ENCODE results near the gene DST.

The DST gene

GRCh38 chr6:56582236-56582635, 60.5 kb downstream of the DST start:
- no peak overlapping the region for H3K4me2 ChIP-seq (ENCODE audit: low read depth, low read length)
- TF ChIP-seq EZH2 (optimal IDR thresholded peaks at IDR 0.05; ENCODE audit: low read depth, low read length), result no peak
- TF ChIP-seq, protein P1, sequence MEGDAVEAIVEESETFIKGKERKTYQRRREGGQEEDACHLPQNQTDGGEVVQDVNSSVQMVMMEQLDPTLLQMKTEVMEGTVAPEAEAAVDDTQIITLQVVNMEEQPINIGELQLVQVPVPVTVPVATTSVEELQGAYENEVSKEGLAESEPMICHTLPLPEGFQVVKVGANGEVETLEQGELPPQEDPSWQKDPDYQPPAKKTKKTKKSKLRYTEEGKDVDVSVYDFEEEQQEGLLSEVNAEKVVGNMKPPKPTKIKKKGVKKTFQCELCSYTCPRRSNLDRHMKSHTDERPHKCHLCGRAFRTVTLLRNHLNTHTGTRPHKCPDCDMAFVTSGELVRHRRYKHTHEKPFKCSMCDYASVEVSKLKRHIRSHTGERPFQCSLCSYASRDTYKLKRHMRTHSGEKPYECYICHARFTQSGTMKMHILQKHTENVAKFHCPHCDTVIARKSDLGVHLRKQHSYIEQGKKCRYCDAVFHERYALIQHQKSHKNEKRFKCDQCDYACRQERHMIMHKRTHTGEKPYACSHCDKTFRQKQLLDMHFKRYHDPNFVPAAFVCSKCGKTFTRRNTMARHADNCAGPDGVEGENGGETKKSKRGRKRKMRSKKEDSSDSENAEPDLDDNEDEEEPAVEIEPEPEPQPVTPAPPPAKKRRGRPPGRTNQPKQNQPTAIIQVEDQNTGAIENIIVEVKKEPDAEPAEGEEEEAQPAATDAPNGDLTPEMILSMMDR (IDR thresholded peaks at IDR 0.05; ENCODE audit: low read length), result no peak
- no peak for TF ChIP-seq EZH2phosphoT487 (IDR thresholded peaks at IDR 0.05; ENCODE audit: low read length)
- H4K20me1 ChIP-seq (ENCODE audit: insufficient read depth, low read length), result no peaks in the 10 kb centered on the region
- H2AFZ ChIP-seq (ENCODE audit: low read length), result no peak overlapping the region
- no peaks in the 10 kb centered on the region for H3K9me2 ChIP-seq (replicated peaks; ENCODE audit: insufficient read depth, low read length)
- H3K27ac ChIP-seq (ENCODE audit: low read length), result no peak overlapping the region
- H3F3A ChIP-seq (ENCODE audit: insufficient read depth, low read length), result no peaks in the 10 kb centered on the region
- no peaks in the 10 kb centered on the region for H3K79me2 ChIP-seq (ENCODE audit: low read length)
- no peak overlapping the region for H3K9ac ChIP-seq (ENCODE audit: low read length)
- H3K27me3 ChIP-seq (replicated peaks; ENCODE audit: insufficient read depth, low read length), result no peaks in the 10 kb centered on the region
- H3K4me1 ChIP-seq (ENCODE audit: low read length), result no peaks in the 10 kb centered on the region
- no peak overlapping the region for H3K4me3 ChIP-seq (ENCODE audit: low read length)
- no peaks in the 10 kb centered on the region for H3K36me3 ChIP-seq (replicated peaks; ENCODE audit: insufficient read depth, low read length)
- no peaks in the 10 kb centered on the region for H3K9me3 ChIP-seq (replicated peaks; ENCODE audit: insufficient read depth, low read length)
- DNase-seq, result no peak

DNA sequence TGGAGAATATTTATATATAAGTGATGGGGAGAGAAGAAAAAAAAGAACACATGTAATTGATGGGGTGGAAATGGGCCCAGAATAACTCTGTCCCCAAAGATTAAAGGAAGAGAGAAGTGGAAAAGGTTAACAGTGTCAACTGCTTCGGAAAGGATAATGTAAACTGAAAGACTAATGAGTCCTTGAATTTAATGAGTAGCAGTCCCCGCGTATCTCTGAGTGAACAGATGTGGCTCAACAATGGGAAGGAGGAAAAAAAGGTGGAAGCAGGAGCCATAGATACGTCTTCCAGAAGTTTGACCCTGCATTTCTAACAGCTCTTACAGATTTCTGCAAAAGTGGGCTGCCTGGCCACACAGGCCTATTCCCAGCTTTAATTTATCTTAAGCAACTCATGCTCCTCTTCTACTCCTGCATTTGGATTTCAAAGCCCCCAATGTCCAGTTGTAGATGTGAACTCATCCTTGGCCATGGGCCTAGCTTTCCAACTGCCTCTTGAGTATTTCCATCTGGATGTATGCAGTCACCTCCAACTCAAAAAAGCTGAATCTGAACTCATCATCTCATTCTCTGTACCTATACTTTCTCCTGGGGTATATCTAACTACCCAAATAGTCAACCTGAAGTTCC, 61.3 kb downstream of the DST start:
- no peak overlapping the region for H3K4me3 ChIP-seq (ENCODE audit: low read length)
- no peaks in the 10 kb centered on the region for H3K79me2 ChIP-seq (ENCODE audit: low read length)
- TF ChIP-seq EZH2 (optimal IDR thresholded peaks at IDR 0.05; ENCODE audit: low read depth, low read length), result no peak
- no peak for DNase-seq
- H3K4me2 ChIP-seq (ENCODE audit: low read depth, low read length), result no peak overlapping the region
- no peaks in the 10 kb centered on the region for H4K20me1 ChIP-seq (ENCODE audit: insufficient read depth, low read length)
- no peak overlapping the region for H2AFZ ChIP-seq (ENCODE audit: low read length)
- H3K27ac ChIP-seq (ENCODE audit: low read length), result no peak overlapping the region
- H3K4me1 ChIP-seq (ENCODE audit: low read length), result no peaks in the 10 kb centered on the region
- H3K36me3 ChIP-seq (replicated peaks; ENCODE audit: insufficient read depth, low read length), result no peaks in the 10 kb centered on the region
- H3K27me3 ChIP-seq (replicated peaks; ENCODE audit: insufficient read depth, low read length), result no peaks in the 10 kb centered on the region
- no peaks in the 10 kb centered on the region for H3F3A ChIP-seq (ENCODE audit: insufficient read depth, low read length)
- H3K9ac ChIP-seq (ENCODE audit: low read length), result no peak overlapping the region
- H3K9me2 ChIP-seq (replicated peaks; ENCODE audit: insufficient read depth, low read length), result no peaks in the 10 kb centered on the region
- H3K9me3 ChIP-seq (replicated peaks; ENCODE audit: insufficient read depth, low read length), result no peaks in the 10 kb centered on the region

DNA sequence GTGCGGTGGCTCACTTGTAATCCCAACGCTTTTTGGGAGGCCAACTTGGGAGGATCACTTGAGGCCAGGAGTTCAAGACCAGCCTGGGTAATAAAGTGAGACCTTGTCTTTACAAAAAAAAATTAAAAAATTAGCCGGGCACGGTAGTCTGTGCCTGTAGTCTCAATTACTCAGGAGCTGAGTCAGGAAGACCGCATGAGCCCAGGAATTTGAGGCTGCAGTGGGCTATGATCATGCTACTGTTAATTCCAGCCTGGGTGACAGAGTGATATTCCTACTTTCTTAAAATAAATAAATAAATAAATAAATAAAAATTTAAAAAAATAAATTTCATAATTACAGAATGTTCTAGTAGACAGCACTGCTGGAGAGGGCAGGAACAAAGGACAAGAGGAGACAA, 62.4 kb downstream of the DST start:
- Histone ChIP-seq H3K4me3 (ENCODE audit: low read length) (no peak overlapping the region), H3K27me3 (replicated peaks; ENCODE audit: insufficient read depth, low read length) (no peaks in the 10 kb centered on the region), H3K79me2 (ENCODE audit: low read length) (no peaks in the 10 kb centered on the region), H3K9me2 (replicated peaks; ENCODE audit: insufficient read depth, low read length) (no peaks in the 10 kb centered on the region), H3F3A (ENCODE audit: insufficient read depth, low read length) (no peaks in the 10 kb centered on the region), H2AFZ (ENCODE audit: low read length) (no peak overlapping the region), H3K36me3 (replicated peaks; ENCODE audit: insufficient read depth, low read length) (no peaks in the 10 kb centered on the region), H3K27ac (ENCODE audit: low read length) (no peak overlapping the region), H3K9ac (ENCODE audit: low read length) (no peak overlapping the region), H3K4me1 (ENCODE audit: low read length) (no peaks in the 10 kb centered on the region), H3K4me2 (ENCODE audit: low read depth, low read length) (no peak overlapping the region), H4K20me1 (ENCODE audit: insufficient read depth, low read length) (no peaks in the 10 kb centered on the region), H3K9me3 (replicated peaks; ENCODE audit: insufficient read depth, low read length) (no peaks in the 10 kb centered on the region)
- TF ChIP-seq EZH2phosphoT487 (IDR thresholded peaks at IDR 0.05; ENCODE audit: low read length) (no peak), EZH2 (optimal IDR thresholded peaks at IDR 0.05; ENCODE audit: low read depth, low read length) (no peak)
- TF ChIP-seq, protein P1 (IDR thresholded peaks at IDR 0.05; ENCODE audit: low read length), result no peak
- no peak for DNase-seq

DNA sequence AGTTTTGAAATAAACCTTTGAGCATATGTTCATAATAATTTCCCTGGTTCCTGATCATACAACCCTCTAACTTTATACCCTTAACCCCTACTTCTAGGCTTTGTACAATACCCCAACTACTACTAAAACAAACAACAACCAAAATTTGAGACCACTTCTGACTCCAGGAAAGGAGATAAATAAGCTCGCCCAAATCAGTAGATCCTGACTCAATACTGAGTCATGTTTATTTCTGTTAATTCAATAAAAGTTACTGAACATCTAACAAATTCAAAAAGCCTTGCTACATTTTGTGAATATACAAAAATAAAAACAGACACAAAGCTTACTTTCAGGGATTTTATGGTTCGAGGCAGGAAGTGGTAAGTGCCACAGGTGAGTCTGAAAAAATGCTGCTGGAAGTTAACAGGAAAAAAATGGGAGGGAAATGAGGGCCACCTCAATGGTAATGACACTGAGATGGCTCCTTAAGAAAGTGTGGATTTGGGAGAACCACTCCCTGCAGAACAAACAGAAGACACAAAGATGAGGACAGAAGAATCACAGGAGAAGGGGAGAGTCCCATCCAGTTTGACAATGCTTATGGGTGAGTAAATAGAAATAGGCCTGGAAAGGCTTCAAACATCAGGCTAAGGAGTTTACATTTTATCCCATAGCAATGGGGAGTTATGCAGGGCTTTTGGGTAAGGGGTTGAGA, 63.4 kb downstream of the DST start:
- Histone ChIP-seq H3K79me2 (ENCODE audit: low read length) (no peaks in the 10 kb centered on the region), H3K4me2 (ENCODE audit: low read depth, low read length) (no peak overlapping the region), H3F3A (ENCODE audit: insufficient read depth, low read length) (no peaks in the 10 kb centered on the region), H3K9me3 (replicated peaks; ENCODE audit: insufficient read depth, low read length) (no peaks in the 10 kb centered on the region), H3K36me3 (replicated peaks; ENCODE audit: insufficient read depth, low read length) (no peaks in the 10 kb centered on the region), H3K9me2 (replicated peaks; ENCODE audit: insufficient read depth, low read length) (no peaks in the 10 kb centered on the region), H3K27me3 (replicated peaks; ENCODE audit: insufficient read depth, low read length) (no peaks in the 10 kb centered on the region), H4K20me1 (ENCODE audit: insufficient read depth, low read length) (no peaks in the 10 kb centered on the region), H3K27ac (ENCODE audit: low read length) (no peak overlapping the region), H3K4me1 (ENCODE audit: low read length) (no peaks in the 10 kb centered on the region), H3K4me3 (ENCODE audit: low read length) (no peak overlapping the region), H2AFZ (ENCODE audit: low read length) (no peak overlapping the region), H3K9ac (ENCODE audit: low read length) (no peak overlapping the region)
- TF ChIP-seq EZH2 (optimal IDR thresholded peaks at IDR 0.05; ENCODE audit: low read depth, low read length) (no peak), EZH2phosphoT487 (IDR thresholded peaks at IDR 0.05; ENCODE audit: low read length) (no peak)
- TF ChIP-seq, protein P1 (IDR thresholded peaks at IDR 0.05; ENCODE audit: low read length), result no peak
- DNase-seq, result no peak
